ENCODE results near the gene SEL1L3. TPM values are rescaled to one million over a fixed set of nuclear protein-coding genes. Genes with fewer than 3 reads are reported as not detected.

SEL1L3 gene
- total and polyA plus RNA-seq, 9 of the 15 experiments (the other 6 are each of a cell fraction or from before 2014, with no cell fraction given): 10.0 to 44.3 (median 21.6) TPM

DNA sequence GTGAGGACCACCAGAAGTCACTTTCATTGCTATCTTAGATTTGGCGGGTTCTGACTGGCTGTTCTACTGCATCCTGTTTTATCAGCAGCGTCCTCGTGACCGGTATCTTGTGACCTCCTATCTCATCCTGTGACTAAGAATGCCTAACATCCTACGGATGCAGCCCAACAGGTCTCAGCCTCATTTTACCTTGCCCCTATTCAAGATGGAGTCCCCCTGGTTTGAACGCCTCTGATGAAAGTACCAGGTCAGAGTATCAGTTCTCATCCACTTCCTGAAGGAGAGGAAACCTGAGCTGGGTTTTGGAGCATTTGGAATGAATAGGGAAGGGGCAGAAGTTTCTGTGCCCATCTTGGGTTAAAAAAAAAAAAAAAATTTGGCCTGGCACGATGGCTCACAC, 136.9 kb downstream of the SEL1L3 start (continued):
- TF ChIP-seq, protein P1, sequence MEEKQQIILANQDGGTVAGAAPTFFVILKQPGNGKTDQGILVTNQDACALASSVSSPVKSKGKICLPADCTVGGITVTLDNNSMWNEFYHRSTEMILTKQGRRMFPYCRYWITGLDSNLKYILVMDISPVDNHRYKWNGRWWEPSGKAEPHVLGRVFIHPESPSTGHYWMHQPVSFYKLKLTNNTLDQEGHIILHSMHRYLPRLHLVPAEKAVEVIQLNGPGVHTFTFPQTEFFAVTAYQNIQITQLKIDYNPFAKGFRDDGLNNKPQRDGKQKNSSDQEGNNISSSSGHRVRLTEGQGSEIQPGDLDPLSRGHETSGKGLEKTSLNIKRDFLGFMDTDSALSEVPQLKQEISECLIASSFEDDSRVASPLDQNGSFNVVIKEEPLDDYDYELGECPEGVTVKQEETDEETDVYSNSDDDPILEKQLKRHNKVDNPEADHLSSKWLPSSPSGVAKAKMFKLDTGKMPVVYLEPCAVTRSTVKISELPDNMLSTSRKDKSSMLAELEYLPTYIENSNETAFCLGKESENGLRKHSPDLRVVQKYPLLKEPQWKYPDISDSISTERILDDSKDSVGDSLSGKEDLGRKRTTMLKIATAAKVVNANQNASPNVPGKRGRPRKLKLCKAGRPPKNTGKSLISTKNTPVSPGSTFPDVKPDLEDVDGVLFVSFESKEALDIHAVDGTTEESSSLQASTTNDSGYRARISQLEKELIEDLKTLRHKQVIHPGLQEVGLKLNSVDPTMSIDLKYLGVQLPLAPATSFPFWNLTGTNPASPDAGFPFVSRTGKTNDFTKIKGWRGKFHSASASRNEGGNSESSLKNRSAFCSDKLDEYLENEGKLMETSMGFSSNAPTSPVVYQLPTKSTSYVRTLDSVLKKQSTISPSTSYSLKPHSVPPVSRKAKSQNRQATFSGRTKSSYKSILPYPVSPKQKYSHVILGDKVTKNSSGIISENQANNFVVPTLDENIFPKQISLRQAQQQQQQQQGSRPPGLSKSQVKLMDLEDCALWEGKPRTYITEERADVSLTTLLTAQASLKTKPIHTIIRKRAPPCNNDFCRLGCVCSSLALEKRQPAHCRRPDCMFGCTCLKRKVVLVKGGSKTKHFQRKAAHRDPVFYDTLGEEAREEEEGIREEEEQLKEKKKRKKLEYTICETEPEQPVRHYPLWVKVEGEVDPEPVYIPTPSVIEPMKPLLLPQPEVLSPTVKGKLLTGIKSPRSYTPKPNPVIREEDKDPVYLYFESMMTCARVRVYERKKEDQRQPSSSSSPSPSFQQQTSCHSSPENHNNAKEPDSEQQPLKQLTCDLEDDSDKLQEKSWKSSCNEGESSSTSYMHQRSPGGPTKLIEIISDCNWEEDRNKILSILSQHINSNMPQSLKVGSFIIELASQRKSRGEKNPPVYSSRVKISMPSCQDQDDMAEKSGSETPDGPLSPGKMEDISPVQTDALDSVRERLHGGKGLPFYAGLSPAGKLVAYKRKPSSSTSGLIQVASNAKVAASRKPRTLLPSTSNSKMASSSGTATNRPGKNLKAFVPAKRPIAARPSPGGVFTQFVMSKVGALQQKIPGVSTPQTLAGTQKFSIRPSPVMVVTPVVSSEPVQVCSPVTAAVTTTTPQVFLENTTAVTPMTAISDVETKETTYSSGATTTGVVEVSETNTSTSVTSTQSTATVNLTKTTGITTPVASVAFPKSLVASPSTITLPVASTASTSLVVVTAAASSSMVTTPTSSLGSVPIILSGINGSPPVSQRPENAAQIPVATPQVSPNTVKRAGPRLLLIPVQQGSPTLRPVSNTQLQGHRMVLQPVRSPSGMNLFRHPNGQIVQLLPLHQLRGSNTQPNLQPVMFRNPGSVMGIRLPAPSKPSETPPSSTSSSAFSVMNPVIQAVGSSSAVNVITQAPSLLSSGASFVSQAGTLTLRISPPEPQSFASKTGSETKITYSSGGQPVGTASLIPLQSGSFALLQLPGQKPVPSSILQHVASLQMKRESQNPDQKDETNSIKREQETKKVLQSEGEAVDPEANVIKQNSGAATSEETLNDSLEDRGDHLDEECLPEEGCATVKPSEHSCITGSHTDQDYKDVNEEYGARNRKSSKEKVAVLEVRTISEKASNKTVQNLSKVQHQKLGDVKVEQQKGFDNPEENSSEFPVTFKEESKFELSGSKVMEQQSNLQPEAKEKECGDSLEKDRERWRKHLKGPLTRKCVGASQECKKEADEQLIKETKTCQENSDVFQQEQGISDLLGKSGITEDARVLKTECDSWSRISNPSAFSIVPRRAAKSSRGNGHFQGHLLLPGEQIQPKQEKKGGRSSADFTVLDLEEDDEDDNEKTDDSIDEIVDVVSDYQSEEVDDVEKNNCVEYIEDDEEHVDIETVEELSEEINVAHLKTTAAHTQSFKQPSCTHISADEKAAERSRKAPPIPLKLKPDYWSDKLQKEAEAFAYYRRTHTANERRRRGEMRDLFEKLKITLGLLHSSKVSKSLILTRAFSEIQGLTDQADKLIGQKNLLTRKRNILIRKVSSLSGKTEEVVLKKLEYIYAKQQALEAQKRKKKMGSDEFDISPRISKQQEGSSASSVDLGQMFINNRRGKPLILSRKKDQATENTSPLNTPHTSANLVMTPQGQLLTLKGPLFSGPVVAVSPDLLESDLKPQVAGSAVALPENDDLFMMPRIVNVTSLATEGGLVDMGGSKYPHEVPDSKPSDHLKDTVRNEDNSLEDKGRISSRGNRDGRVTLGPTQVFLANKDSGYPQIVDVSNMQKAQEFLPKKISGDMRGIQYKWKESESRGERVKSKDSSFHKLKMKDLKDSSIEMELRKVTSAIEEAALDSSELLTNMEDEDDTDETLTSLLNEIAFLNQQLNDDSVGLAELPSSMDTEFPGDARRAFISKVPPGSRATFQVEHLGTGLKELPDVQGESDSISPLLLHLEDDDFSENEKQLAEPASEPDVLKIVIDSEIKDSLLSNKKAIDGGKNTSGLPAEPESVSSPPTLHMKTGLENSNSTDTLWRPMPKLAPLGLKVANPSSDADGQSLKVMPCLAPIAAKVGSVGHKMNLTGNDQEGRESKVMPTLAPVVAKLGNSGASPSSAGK (IDR thresholded peaks at IDR 0.05): no peak
- TF ChIP-seq KAT2B (IDR thresholded peaks at IDR 0.05; ENCODE audit: low read depth, low read length) (no peak), BRF2 (IDR thresholded peaks at IDR 0.05; ENCODE audit: borderline replicate concordance, insufficient read depth, insufficient read length) (no peak), CUX1 (CRISPR knock-in tag; IDR thresholded peaks at IDR 0.05) (no peak), TEAD1 (CRISPR knock-in tag; IDR thresholded peaks at IDR 0.05) (peak in 1 of 2 experiments; percentile 66; a peak in 2 of 4 replicates), RCOR1 (IDR thresholded peaks at IDR 0.05; ENCODE audit: borderline replicate concordance in 1 of 2, low read depth in 2 of 2, low read length in 2 of 2) (0 out of 4 replicates have a peak, but pooled peaks of 1 of the 2 experiments have one; percentile 26), ZC3H4 (CRISPR knock-in tag; IDR thresholded peaks at IDR 0.05; ENCODE audit: borderline replicate concordance) (no peak), ZNF551 (CRISPR knock-in tag; IDR thresholded peaks at IDR 0.05) (no peak)
